ENCODE results near the gene MAP2K7. TPM values are rescaled to one million over a fixed set of nuclear protein-coding genes. Genes with fewer than 3 reads are reported as not detected.

Gene MAP2K7
- total RNA-seq, 1 experiment from 2014 or later: 59.1 TPM

DNA sequence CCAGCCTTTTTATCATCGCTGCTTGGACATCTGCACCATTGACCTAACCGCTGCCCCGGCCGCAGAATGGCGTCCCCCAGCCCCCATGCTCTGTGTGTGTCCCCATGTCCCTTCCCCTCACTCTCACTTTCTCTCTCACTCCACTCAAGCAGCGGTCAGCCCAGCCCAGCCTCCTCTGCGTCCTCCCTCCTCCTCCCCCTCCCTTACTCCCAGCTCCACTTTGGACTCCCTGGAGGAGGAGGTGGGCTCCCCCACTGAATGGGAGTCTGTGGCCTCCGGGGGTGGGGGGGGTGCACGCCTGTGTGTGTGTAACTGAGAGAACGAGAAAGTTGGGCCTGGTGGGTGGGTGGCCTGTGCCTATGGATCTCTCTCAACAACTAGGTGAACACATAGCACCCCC, 2.2 kb downstream of the MAP2K7 start (continued):
- TF ChIP-seq ZBTB33 (IDR thresholded peaks at IDR 0.05; ENCODE audit: extremely low read depth, insufficient replicate concordance, low read length) (no peak), CBX3 (IDR thresholded peaks at IDR 0.05; ENCODE audit: low read depth) (no peak)

GRCh38 chr19:7907122-7907521, 3.4 kb downstream of the MAP2K7 start:
- no peak for DNase-seq (ENCODE audit: low read depth, low spot score)
- no peak overlapping the region; the same call in 1 of the 2 replicates for H3K27ac ChIP-seq (ENCODE audit: low read depth, low read length)
- H3K27me3 ChIP-seq (ENCODE audit: insufficient read depth, low read length): no peaks in the 10 kb centered on the region
- no peak for ATAC-seq
- CTCF ChIA-PET: no interaction called here
- H3K9me2 ChIP-seq (ENCODE audit: insufficient read depth): no peaks in the 10 kb centered on the region
- H3K36me3 ChIP-seq (ENCODE audit: control insufficient read depth in 1 of 2, insufficient read depth in 2 of 2, low read length in 2 of 2): peaks cover 4 to 5% of the 10 kb centered on the region in 2 experiments; a peak in 3 of 4 replicates
- H3K9ac ChIP-seq (ENCODE audit: low read length): no peak overlapping the region
- no peak overlapping the region for H3K4me3 ChIP-seq (replicated peaks in 1 of 2; ENCODE audit: low read depth in 1 of 2, low read length in 2 of 2)
- TF ChIP-seq POLR2A (IDR thresholded peaks at IDR 0.05; ENCODE audit: borderline replicate concordance, extremely low read depth, insufficient read depth, insufficient read length): no peak
- TF ChIP-seq SIN3A (IDR thresholded peaks at IDR 0.05; ENCODE audit: low read depth): no peak
- TF ChIP-seq ZNF274 (IDR thresholded peaks at IDR 0.05; ENCODE audit: low read depth, low read length): no peak
- no peak for TF ChIP-seq ELF1 (IDR thresholded peaks at IDR 0.05; ENCODE audit: borderline replicate concordance, low read depth)
- no peak for TF ChIP-seq CEBPB (IDR thresholded peaks at IDR 0.05; ENCODE audit: low read depth)
- no peak for TF ChIP-seq TCF7L2 (IDR thresholded peaks at IDR 0.05; ENCODE audit: borderline replicate concordance, extremely low read depth, insufficient read depth, insufficient read length)
- TF ChIP-seq ZBTB33 (IDR thresholded peaks at IDR 0.05; ENCODE audit: extremely low read depth, insufficient replicate concordance, low read length): no peak
- no peak for TF ChIP-seq RAD21 (IDR thresholded peaks at IDR 0.05; ENCODE audit: low read depth)
- TF ChIP-seq EZH2 (IDR thresholded peaks at IDR 0.05): no peak
- POLR2A ChIA-PET: no interaction called here
- intact Hi-C loops (cut with micrococcal nuclease): no loop called here
- no TSS peak for BruUV-seq (replicated peaks)
- peaks cover 64% of the 10 kb centered on the region for H3K79me2 ChIP-seq (ENCODE audit: insufficient read depth, low read length)
- H3K4me1 ChIP-seq (ENCODE audit: control insufficient read depth in 1 of 2, insufficient read depth in 2 of 2, low read length in 2 of 2): peaks cover 3 to 25% of the 10 kb centered on the region in 2 experiments; a peak in 2 of 4 replicates
- no peak overlapping the region for H2AFZ ChIP-seq (ENCODE audit: low read depth, low read length, poor library complexity, severe bottlenecking)
- no peaks in the 10 kb centered on the region for H4K20me1 ChIP-seq (ENCODE audit: insufficient read depth)
- RAD21 ChIA-PET (ENCODE audit: low non-redundant PET in 1 of 2, low total read pairs in 2 of 2, uncharacterized antibody in 2 of 2, unreplicated experiment in 2 of 2): no interaction called here
- no peaks in the 10 kb centered on the region for H3K9me3 ChIP-seq (ENCODE audit: control insufficient read depth in 1 of 2, insufficient read depth in 1 of 2, low read depth in 1 of 2, low read length in 2 of 2)
- H3K4me2 ChIP-seq (ENCODE audit: low read length): no peak overlapping the region

All from HCT116 (cell line).